A549 (cell line): ENCODE results near the gene ARAP1.

ENCODE experiments used
- CEBPB ChIP-seq, 2 experiments: fragments of >200 bp in 1 of 2; sonication (Bioruptor Twin) in 1 of 2; formaldehyde crosslinking in 1 of 2; IDR thresholded peaks; 2 replicates each; pipeline ENCODE4 v1.6.1; 2012 to 2016
- CTCF ChIP-seq: fragments of >200 bp; sonication (Bioruptor Twin); formaldehyde crosslinking; IDR thresholded peaks from 3 replicates; pipeline ENCODE4 v1.5.1; 2016
- FOXS1 ChIP-seq: fragments of 250-450 bp; sonication (Bioruptor Pico); IDR thresholded peaks from 2 replicates; pipeline ENCODE4 v1.5.0; 2020; ENCODE audit warnings: mild to moderate bottlenecking, moderate library complexity
- POLR2A ChIP-seq: IDR thresholded peaks from 2 replicates; pipeline ENCODE4 v1.6.1; 2012; ENCODE audit warnings: mild to moderate bottlenecking, low read length
- REST ChIP-seq: fragments of 200-600 bp; sonication (generic); IDR thresholded peaks from 2 replicates; pipeline ENCODE4 v1.6.1; 2016; ENCODE audit warnings: antibody characterized with exemption, mild to moderate bottlenecking, moderate library complexity
- SMC3 ChIP-seq: fragments of >200 bp; sonication (Bioruptor Twin); formaldehyde crosslinking; IDR thresholded peaks from 3 replicates; pipeline ENCODE4 v1.6.1; 2018; ENCODE audit warnings: inconsistent platforms

- no peak for TF ChIP-seq CTCF
- no peak for TF ChIP-seq FOXS1 (CRISPR knock-in tag)
- no peak for TF ChIP-seq REST
- TF ChIP-seq CEBPB (IDR thresholded peaks at IDR 0.05), result no peak
- TF ChIP-seq POLR2A, result no peak
- TF ChIP-seq SMC3, result no peak
Observed at GRCh38 chr11:72719551-72719950, 32.7 kb downstream of the ARAP1 start.
